Measurements from ENCODE around the gene COL23A1.
"Not testable (repeated sequence)": the region's sequence is repeated elsewhere in the genome, so short reads cannot be mapped to it uniquely, and the experiment has no call there.

Gene COL23A1

GRCh38 chr5:178377583-178378270, 212.5 kb downstream of the COL23A1 start:
- DNase-seq (ENCODE audit: low read depth) = no peak

- DNase-seq (ENCODE audit: low read depth) = no peak
Measured at GRCh38 chr5:178376921-178377582, 213.1 kb downstream of the COL23A1 start.

- no peak for DNase-seq (ENCODE audit: low read depth)
Measured at GRCh38 chr5:178375348-178375747, 214.8 kb downstream of the COL23A1 start.

- no peak for DNase-seq (ENCODE audit: low read depth)
Measured at GRCh38 chr5:178373711-178374110, 216.5 kb downstream of the COL23A1 start.

- DNase-seq (ENCODE audit: low read depth) = no peak
Measured at GRCh38 chr5:178372142-178372571, 218.0 kb downstream of the COL23A1 start.

GRCh38 chr5:178371362-178372111, 218.7 kb downstream of the COL23A1 start:
- DNase-seq (ENCODE audit: low read depth) = no peak

- DNase-seq (ENCODE audit: low read depth) = no peak
Measured at GRCh38 chr5:178370102-178370501, 220.1 kb downstream of the COL23A1 start.

GRCh38 chr5:178369469-178369868, 220.7 kb downstream of the COL23A1 start:
- DNase-seq (ENCODE audit: low read depth) = not testable (repeated sequence)

GRCh38 chr5:178368716-178369300, 221.4 kb downstream of the COL23A1 start:
- DNase-seq (ENCODE audit: low read depth) = no peak

GRCh38 chr5:178368274-178368673, 221.9 kb downstream of the COL23A1 start:
- no peak for DNase-seq (ENCODE audit: low read depth)

- no peak for DNase-seq (ENCODE audit: low read depth)
Measured at GRCh38 chr5:178367736-178368120, 222.5 kb downstream of the COL23A1 start.

- DNase-seq (ENCODE audit: low read depth) = no peak
Measured at GRCh38 chr5:178366998-178367735, 223.0 kb downstream of the COL23A1 start.

- DNase-seq (ENCODE audit: low read depth) = no peak
Measured at GRCh38 chr5:178365501-178366440, 224.4 kb downstream of the COL23A1 start.

- no peak for DNase-seq (ENCODE audit: low read depth)
Measured at GRCh38 chr5:178364326-178364675, 225.9 kb downstream of the COL23A1 start.

- no peak for DNase-seq (ENCODE audit: low read depth)
Measured at GRCh38 chr5:178363501-178364325, 226.5 kb downstream of the COL23A1 start.

GRCh38 chr5:178361657-178362445, 228.3 kb downstream of the COL23A1 start:
- DNase-seq (ENCODE audit: low read depth) = no peak

GRCh38 chr5:178360926-178361235, 229.3 kb downstream of the COL23A1 start:
- DNase-seq (ENCODE audit: low read depth) = no peak

- DNase-seq (ENCODE audit: low read depth) = no peak
Measured at GRCh38 chr5:178360222-178360925, 229.8 kb downstream of the COL23A1 start.

- no peak for DNase-seq (ENCODE audit: low read depth)
Measured at GRCh38 chr5:178359738-178360137, 230.5 kb downstream of the COL23A1 start.

Measured in GM04503 (cell line).